ENCODE data around the gene FAM25A.

- TF ChIP-seq CTCF (IDR thresholded peaks at IDR 0.05) = no peak
- TF ChIP-seq POLR2AphosphoS5 (IDR thresholded peaks at IDR 0.05) = no peak
Observed at GRCh38 chr10:87058171-87058570, 38.1 kb downstream of the FAM25A start.

Data from prostate gland (tissue), 2 donors.